Effector CD4-positive, alpha-beta T cell (primary cell): Measurements from ENCODE around the gene RESP18.
"Not testable (repeated sequence)": the region's sequence is repeated elsewhere in the genome, so short reads cannot be mapped to it uniquely, and the experiment has no call there.

Experiments used
- DNase-seq: peaks from one replicate; pipeline ENCODE4 v3.0.0-alpha.2; 2020

Gene RESP18

GRCh38 chr2:219290381-219291171 lies 42.0 kb downstream of the RESP18 start:
- DNase-seq = no peak

DNA sequence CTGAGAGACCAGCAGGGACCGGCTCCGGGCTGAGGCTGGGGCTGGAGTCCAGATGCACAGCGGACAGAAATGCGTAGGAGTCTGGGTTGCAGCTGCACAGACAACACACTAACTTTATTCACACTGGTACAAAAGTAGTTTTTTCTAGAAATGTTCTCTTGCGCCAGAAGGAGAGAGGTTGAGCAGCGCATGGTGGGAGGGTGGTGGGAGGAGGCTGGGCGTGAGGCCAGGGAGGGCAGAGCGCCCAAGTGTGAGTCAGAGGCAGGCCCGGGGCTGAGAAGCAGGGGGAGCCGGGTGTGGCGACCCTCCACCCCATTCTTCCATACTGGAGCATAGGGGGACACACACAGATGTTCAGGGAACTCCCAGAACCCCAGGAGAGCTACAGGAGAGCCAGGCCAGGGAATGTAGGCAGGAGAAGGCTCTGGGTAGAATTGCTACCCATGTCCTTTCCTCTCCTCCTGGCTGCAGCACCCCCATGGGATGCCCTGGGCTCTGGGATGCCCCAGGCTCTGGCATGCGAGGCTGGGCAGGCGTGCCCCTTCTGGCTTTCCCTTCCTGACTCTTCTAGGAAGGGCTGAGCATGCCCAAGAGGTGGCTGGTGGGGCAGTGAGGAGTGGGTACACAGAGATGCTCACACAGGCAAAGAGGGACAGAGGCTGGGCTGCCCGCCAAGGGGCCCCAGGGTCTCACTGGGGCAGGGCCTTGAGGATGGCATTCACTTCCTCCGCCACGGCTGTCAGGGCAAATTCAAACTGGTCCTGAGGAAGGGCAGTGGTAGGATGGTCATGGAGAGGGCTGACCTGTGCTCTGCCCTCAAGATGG lies 42.8 kb downstream of the RESP18 start:
- no peak for DNase-seq

DNA sequence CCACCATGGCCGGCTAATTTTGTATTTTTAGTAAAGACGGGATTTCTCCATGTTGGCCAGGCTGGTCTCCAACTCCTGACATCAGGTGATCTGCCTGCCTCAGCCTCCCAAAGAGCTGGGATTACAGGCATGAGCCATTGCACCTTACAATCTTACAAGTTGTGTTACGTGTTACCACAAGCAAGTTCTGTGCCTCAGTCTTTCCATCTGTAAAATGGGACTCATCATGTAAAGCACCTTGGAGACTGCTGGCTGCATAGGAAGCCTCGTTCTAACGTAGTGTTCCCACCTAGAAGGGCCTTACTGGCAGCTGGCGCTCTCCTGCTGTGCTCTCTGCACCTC lies 43.4 kb downstream of the RESP18 start:
- no peak for DNase-seq

DNA sequence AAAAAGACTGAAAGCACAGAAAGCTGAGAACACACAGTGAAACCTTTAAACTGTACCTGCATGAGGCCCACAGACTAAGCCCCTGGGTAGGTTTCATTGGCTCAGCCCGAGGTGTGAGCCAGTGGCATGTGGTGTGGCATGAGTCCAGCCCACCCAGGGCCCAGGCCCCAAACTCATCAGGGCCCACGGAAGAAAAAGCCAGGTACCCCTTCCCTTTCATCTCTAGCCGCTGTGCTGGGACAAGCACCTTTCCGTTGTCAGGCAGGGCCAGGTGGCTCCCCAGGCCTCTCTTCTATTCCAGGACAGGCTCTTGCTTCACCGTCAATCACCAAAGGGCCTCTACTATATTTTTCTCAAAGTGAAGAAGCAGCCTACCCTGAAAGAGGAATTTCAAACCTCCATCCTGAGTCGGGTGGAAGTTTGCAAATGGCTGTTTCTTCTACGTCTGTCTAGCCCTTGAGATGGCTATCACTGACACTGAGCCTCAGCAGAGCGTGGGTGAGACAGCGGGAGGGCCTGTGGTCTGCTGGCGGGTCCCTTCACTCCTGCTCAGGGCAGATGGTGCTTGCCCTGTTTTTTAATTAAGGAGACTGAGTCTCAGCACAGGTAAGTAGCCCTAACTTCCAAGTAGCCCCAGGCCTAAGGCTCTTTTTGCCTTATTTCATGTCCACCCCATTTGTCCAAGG lies 44.8 kb downstream of the RESP18 start:
- no peak for DNase-seq

GRCh38 chr2:219287116-219287440 lies 45.5 kb downstream of the RESP18 start:
- DNase-seq = not testable (repeated sequence)

DNA sequence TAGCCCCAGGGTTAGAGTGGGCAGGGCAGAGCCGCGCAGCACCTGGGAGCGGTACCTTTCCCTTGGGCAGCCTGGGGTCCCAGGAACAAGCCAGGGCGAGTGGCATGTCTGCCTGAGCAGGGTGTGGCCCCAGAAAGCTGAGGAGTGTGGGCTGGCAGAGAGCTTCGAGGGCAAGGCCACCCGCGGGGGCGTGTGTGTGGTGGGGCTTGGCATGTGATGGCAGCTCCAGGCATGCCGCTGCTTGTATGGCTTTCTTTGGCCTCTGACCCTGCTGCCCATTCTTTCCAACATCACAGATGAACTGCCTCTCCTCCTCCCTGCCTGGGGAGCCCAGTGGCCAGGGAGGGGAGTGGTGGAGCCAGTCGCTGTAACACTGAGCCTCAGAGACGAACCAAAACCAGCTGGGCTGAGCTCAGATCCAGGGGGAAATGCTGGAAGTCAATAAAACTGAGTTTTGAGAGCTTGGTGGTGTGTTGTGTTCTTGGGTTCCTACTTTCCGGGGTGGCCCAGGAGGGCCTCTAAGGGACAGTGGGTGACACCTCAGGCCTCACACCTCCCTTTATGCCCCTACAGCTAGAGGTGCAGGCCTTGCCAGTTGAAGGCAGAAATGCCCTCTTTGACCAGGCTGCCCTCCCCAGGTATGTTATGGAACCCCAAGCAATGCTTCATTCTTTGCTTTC lies 46.0 kb downstream of the RESP18 start:
- no peak for DNase-seq

DNA sequence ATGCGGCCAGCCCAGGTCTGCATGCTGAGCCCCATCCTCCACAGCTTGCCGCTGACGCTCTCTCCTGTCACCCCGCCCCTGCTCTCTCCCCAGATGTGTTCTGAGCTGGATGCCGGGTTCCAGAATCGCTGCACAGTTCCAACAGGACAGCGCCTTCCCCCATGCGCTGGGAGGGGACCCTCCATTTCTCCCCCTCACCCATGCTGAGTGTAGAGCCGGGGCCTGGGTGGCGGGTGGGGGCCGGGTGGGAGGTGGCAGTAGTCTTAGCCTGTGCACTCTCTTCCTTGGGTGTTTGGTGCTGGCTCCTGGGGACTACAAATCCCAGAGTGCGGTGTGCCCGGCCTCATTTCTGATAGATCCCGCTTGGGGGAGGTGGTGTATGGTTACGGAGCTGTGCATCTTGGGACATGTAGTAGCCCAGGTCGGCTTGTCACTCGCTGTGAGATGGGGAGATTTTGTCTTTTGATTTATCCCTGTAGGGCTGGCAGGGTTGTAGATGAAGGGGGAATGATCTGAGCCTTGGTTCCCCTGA lies 46.6 kb downstream of the RESP18 start:
- DNase-seq = no peak

- DNase-seq = no peak
Observed at GRCh38 chr2:219285373-219285735, 47.2 kb downstream of the RESP18 start.

DNA sequence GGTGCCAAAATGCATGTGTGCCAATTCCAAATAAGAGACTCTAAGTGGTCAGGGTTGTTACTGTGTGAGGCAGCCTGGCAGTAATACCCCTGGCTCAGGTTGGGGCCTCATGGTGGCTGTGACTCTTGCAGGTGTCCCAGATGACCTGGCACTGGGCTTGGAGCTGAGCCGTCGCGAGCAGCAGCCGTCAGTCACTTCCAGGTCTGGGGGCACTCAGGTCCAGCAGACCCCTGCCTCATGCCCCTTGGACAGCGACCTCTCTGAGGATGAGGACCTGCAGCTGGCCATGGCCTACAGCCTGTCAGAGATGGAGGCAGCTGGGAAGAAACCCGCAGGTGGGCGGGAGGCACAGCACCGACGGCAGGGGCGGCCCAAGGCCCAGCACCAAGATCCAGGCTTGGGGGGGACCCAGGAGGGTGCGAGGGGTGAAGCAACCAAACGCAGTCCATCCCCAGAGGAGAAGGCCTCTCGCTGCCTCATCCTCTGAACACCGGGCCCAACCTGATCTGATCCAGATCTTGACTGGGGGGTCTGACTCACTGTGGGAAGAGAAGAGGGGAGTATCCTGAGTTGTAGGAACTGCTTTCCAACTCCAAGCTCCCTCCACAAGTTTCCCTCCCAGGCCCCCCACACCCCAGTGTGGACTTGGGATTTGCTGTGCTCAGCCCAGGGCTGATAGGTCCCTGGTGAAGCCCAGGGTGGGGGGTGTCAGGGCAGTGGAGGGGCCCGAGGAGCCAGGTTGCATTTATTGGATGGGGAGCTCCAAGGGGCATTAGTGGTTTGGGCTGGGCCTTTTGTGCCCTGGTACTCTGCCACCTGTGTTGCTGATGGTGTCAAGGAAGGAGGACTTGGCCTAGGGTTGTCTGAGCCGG lies 47.8 kb downstream of the RESP18 start:
- DNase-seq = no peak

- DNase-seq = no peak
Observed at GRCh38 chr2:219282943-219283581, 49.5 kb downstream of the RESP18 start.

DNA sequence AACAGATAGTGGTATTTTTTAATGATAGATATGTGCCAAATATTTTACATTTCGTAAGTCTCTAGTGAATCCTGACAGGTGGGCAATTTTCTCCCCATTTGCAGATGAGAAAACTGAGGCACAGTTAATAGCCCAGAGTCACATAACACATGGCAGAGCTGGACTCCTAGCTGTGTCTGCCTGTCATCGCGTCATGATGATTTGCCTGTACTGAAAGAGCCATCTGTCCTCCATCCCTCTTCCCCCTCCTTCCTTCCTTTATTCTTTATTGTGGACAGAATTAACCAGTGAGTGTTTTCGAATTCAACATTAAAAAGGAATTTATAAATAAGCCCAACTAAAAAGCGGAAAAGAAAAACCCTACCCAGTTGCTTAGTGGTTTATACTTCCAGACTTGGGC lies 50.2 kb downstream of the RESP18 start:
- DNase-seq = no peak

DNA sequence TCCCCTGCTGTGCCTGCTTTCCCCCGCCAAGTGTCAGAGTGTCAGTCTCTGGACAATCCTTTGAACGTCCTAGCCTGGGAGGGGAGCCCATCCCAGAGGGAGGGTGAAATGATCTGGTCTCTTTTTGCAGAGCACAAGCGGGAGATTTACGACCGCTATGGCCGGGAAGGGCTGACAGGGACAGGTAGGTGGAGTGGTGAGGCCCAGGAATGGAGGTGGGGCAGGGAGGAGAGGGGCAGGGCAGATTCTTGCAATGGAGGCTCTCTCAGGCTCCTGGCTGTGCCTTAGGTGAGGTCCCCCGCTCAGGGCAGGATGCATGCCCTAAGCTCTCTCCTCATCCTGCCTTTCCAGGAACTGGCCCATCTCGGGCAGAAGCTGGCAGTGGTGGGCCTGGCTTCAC lies 51.0 kb downstream of the RESP18 start:
- no peak for DNase-seq

GRCh38 chr2:219280651-219281050 lies 51.9 kb downstream of the RESP18 start:
- no peak for DNase-seq

DNA sequence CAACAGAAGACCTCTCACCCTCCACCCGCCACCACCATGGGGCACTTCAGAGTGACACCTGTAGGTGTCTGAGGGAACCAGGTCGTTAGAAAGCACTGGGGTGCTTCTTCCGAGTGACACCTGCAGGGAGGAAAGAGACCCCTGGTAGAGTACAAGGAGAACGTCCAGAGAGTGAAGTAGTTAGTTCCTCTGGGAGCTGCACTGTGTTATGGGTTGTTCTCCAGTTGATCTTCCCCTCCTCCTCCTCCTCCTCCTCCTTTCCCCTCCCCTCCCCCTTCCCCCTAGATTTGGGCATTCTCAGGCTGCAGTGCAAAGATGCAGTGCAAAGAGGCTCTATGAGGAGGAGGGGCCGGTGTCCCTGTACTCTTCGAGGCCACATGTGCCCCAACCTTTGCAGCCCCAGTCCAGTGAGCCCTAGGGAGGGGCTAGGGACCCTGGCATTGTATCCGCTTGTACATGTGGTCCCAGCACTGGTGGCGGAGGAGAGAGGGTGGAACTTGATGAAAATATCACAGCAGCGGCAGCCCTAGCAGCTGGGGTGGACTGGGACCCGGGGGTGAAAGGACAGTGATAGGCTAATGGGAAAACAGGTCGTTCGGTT lies 52.5 kb downstream of the RESP18 start:
- DNase-seq = no peak

- DNase-seq = peak; percentile 99
Observed at GRCh38 chr2:219279151-219279915, 53.2 kb downstream of the RESP18 start, which contains the start of gene DNAJB2. Gene DNAJB2 (plus strand): TSS chr2:219279366. CDS start chr2:219279834, 468 bp downstream.

DNA sequence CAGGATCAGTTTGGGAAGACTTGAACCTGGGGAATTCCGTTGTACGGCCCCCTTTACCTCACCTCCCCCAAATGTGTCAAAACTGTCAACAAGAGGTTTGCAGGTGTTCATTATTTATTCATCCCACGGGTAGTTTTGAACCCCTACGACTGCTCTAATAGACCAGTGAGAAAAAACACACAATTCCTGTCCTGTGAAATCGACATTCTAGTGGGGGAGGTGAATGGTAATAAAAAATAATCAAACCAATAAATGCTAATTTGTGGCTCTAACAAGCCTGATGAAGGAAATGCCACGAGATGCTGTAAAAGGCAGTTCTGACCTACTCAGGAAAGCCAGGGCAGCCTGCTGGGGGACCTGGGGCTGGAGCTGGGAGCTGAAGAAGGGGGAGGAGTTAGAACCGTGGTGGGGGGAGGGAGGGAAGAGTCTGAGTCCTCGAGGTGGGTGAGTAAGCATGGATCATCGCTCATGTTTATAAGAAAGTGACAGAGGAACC lies 53.8 kb downstream of the RESP18 start:
- DNase-seq = no peak

DNA sequence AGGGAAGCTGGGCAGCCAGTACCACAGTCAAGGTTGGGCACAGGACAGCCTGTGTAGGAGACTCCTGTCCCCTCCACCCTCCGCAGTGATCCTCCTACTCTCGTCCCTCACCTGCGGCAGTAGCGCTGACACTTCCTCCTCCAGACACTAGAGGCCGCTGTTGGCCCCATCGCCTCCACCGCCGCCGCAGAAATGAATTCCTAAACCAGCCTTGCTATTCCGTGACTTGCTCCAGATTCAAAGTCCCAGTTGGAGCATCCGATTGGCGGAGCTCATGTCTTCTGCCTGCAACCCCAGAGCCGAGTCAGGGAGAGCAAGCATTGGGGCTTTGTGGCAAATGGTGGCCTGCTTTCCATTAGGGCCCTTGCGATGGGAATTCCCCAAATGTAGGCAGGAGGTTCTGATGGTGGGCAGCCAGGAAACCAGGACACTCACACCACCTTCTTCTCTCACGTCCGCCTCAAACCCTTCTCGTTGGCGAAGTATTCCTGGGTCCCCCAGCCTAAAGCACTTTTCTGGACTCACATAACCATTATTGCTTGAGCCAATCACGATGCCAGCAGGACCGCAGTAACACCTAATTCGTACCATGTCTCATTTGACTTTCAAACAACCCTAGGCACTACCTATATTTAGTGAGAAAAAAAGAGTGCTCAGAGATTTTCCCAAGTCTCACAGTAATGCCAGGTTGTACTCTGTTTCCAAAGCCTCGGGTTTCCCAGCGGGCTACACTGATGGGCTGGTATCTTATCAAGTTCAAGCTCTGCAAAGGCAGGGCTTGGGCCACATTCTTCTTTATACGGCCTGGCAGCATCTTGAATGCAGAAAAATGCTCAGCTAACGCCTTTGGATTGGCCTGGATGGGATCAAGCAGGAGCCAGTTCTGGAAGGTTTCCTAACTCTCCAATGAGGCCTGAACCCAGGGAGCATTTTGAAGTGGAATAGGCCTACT lies 54.6 kb downstream of the RESP18 start:
- DNase-seq = peak; percentile 66
